Heart left ventricle (tissue), 16 donors: ENCODE results near the gene PPA1. TPM values are rescaled to one million over a fixed set of nuclear protein-coding genes. Genes with fewer than 3 reads are reported as not detected.

ENCODE experiments used
- ATAC-seq, 4 donors: fragments of 200-7000 bp; cut with Tn5 transposase; one replicate each; pipeline ENCODE4 v1.9.1; 2020 to 2022; ENCODE audit warnings: moderate library complexity in 4 of 4, mild to moderate bottlenecking in 3 of 4, moderate number of reproducible peaks in 1 of 4
- DNase-seq, 5 donors: peaks; one replicate each; pipeline ENCODE4 v3.0.0-alpha.2; 2020
- H3K27ac ChIP-seq, 12 donors: fragments of 200-600 bp; sonication (generic) in 4 of 12; one replicate each; pipeline versions ENCODE4 v1.5.0 to v1.8.0; 2016 to 2022; ENCODE audit warnings: mild to moderate bottlenecking in 2 of 12
- H3K27me3 ChIP-seq, 9 donors: fragments of 200-600 bp; sonication (generic) in 2 of 9; one replicate each; pipeline versions ENCODE4 v1.5.1 to v1.8.0; 2016 to 2022; ENCODE audit warnings: mild to moderate bottlenecking in 3 of 9
- H3K36me3 ChIP-seq, 9 donors: fragments of 200-600 bp; sonication (generic) in 2 of 9; one replicate each; pipeline versions ENCODE4 v1.5.0 to v1.8.0; 2018 to 2022; ENCODE audit warnings: mild to moderate bottlenecking in 2 of 9
- H3K4me1 ChIP-seq, 12 donors: fragments of 200-600 bp; sonication (generic) in 4 of 12; one replicate each; pipeline versions ENCODE4 v1.5.0 to v1.8.0; 2016 to 2022; ENCODE audit warnings: mild to moderate bottlenecking in 3 of 12
- H3K4me3 ChIP-seq, 12 donors: fragments of 200-600 bp; sonication (generic) in 4 of 12; one replicate each; pipeline versions ENCODE4 v1.5.0 to v1.8.0; 2017 to 2022; ENCODE audit warnings: mild to moderate bottlenecking in 9 of 12, moderate library complexity in 4 of 12
- H3K9me3 ChIP-seq, 12 donors: fragments of 200-600 bp; sonication (generic) in 4 of 12; one replicate each; pipeline versions ENCODE4 v1.5.0 to v1.8.0; 2016 to 2022; ENCODE audit warnings: mild to moderate bottlenecking in 1 of 12
- POLR2A ChIP-seq, 2 donors: fragments of 450-650 bp; IDR thresholded peaks; one replicate each; pipeline ENCODE4 v1.6.1; 2017; ENCODE audit warnings: antibody characterized with exemption in 2 of 2, mild to moderate bottlenecking in 2 of 2, moderate library complexity in 2 of 2
- WGBS, 4 donors: extraction: QIAGEN DNeasy Blood & Tissue Kit in 2 of 4; methylation state at CpG; one replicate each; pipeline versions ENCODE4 v1.1.5 to v1.1.7; 2013 to 2018; 5-methylcytosine and 5-hydroxymethylcytosine counted together
- intact Hi-C, 10 donors: fragments of 100-400 bp; cut with DNase I; formaldehyde crosslinking; loops; one replicate each; pipeline versions ENCODE4 v1.11.1 to v1.14.2; 2022
- polyA plus RNA-seq, 2 donors: library from polyadenylated mRNA; stranded (reverse); fragments of 200-250 nt; gene quantifications; one replicate each; pipeline ENCODE4 v1.2.3, GENCODE V29; 2013
- total RNA-seq, 9 donors: library from RNA; depleted of rRNA in 2 of 9; stranded (reverse); fragments of >200 nt in 2 of 9; fragmentation: NEBNext Ultra II Directional in 3 of 9; extraction: Animal tissue kit (Norgen Biotek cat#: 25700) in 3 of 9; gene quantifications; one replicate each; pipeline versions ENCODE4 v1.1.0 to v1.2.4, GENCODE V29; 2016 to 2023
- TF ChIP-seq, protein P1 (sequence below), 12 donors: fragments of 200-600 bp; sonication (generic) in 4 of 12; IDR thresholded peaks; one replicate each; pipeline versions ENCODE4 v1.5.0 to v1.8.0; 2018 to 2022; ENCODE audit warnings: antibody characterized with exemption in 12 of 12, mild to moderate bottlenecking in 5 of 12
- donor health status: ischemic (EF 13 %, LVEDD 7.1; RV severe dilation, severe dysfunction).
- donor health status: healthy with polysubstance abuse.
- donor health status: DM: no; HTN: yes; CAD: no.
- donor health status: DM: no; HTN: no; CAD: no.
- donor health status: ischemic (EF 25% LVEDD 6.9; RV normal size, moderate dysfunction).
- donor health status: ischemic (EF 25% LVEDD 5.7; RV mildly dilated, moderate dysfunction).
- donor health status: healthy.
- donor health status: DM: yes; HTN: yes; CAD: no.
- donor health status: ischemic (EF 35%, LVEDD 5.7; RV mildly dilated, moderate dysfunction).
- donor health status: nonischemic (EF 11% LVEDD 7.7; RV severe dilation, severe dysfunction).
- donor health status: DM: yes; HTN: yes; CAD: no.
- donor health status: PGD.
- donor health status: ischemic (EF 29% LVEDD 5.4; RV normal size, mild dysfunction).
- donor health status: nonischemic (EF 23%, LVEDD 6.1; RV moderate dilation, normal function).

The PPA1 gene
- total and polyA plus RNA-seq, 11 donors: 61.1 to 151 (median 84.1) TPM

DNA sequence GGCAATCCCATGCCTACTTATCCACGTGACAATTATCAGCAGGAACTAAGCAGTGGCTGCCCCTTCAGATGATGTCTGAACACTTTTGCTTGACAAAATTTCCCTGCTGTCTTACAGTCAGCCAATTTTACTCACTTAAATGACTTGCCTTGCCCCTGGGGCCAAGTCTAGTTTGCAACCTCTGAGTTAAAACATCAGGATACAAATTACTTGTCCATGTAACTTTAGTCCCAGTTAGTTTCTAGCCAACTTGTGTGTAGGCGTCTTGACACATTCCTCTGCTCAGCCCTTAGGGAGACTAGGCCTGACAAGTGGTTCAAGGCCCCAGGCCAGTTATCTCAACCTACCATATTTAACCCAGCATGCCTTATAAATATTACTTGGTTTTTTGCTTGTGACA lies 75.1 kb downstream of the PPA1 start:
- peaks cover 3 to 89% (median 84%) of the 10 kb centered on the region in 9 donors for H3K36me3 ChIP-seq
- no peak overlapping the region for H3K27ac ChIP-seq
- TF ChIP-seq, protein P1, sequence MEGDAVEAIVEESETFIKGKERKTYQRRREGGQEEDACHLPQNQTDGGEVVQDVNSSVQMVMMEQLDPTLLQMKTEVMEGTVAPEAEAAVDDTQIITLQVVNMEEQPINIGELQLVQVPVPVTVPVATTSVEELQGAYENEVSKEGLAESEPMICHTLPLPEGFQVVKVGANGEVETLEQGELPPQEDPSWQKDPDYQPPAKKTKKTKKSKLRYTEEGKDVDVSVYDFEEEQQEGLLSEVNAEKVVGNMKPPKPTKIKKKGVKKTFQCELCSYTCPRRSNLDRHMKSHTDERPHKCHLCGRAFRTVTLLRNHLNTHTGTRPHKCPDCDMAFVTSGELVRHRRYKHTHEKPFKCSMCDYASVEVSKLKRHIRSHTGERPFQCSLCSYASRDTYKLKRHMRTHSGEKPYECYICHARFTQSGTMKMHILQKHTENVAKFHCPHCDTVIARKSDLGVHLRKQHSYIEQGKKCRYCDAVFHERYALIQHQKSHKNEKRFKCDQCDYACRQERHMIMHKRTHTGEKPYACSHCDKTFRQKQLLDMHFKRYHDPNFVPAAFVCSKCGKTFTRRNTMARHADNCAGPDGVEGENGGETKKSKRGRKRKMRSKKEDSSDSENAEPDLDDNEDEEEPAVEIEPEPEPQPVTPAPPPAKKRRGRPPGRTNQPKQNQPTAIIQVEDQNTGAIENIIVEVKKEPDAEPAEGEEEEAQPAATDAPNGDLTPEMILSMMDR (IDR thresholded peaks at IDR 0.05): no peak
- no peak for TF ChIP-seq POLR2A (IDR thresholded peaks at IDR 0.05)
- intact Hi-C loops: no loop called here
- no peak overlapping the region for H3K4me3 ChIP-seq
- 40 to 53% (median 49%) methylated on average over 2 of the region's 2 CpGs for WGBS, 4 donors
- ATAC-seq: peak in 3 of 4 donors; percentile 52 to 74 (median 68)
- H3K9me3 ChIP-seq: no peaks in the 10 kb centered on the region
- DNase-seq: no peak
- H3K4me1 ChIP-seq: peaks cover 0 to 32% (median 16%) of the 10 kb centered on the region in 12 donors
- H3K27me3 ChIP-seq: no peaks in the 10 kb centered on the region

DNA sequence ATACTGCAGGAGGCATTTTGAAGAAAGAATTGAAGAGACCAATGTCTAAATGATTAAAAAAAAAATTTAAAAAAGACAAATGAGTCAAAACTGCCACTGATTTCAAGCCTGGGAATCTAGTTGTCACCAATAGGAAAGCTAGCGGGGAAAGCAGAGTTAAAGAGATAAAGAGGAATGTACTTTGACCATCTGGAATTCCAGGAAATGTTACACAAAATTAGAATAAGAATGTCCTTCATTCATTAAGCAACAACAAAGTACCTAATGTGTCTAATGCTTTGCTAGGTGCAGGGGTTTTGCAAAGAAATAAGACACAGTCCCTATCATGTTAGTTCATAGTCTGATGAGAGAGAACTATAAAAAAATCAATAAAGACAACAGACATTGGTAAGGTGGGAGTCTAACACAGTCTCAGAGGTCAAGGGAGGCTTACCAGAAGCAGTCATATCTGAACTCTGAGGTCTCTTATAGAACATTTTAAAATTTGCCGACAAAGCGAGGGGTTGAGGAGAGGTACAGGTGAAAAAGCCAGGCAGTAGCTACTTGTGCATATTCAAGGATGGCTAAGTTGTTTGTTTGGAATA lies 77.9 kb downstream of the PPA1 start:
- TF ChIP-seq, protein P1 (IDR thresholded peaks at IDR 0.05): no peak
- no peak for TF ChIP-seq POLR2A (IDR thresholded peaks at IDR 0.05)
- H3K9me3 ChIP-seq: no peaks in the 10 kb centered on the region
- WGBS, 4 donors: 62 to 82% (median 70%) methylated on average over 3 of the region's 3 CpGs
- ATAC-seq (no peak), DNase-seq (no peak)
- intact Hi-C loops: no loop called here
- H3K36me3 ChIP-seq: peaks cover 3 to 100% (median 97%) of the 10 kb centered on the region in 9 donors
- H3K27me3 ChIP-seq: no peaks in the 10 kb centered on the region
- H3K27ac ChIP-seq: no peak overlapping the region
- H3K4me3 ChIP-seq: no peak overlapping the region
- peaks cover 0 to 14% (median 1%) of the 10 kb centered on the region in 12 donors for H3K4me1 ChIP-seq

Other genes with a start within 250 kb of the PPA1 start
- 10 to 100 TPM; 11.8 to 21.3 (median 14.8) TPM for gene MACROH2A2, start 180.6 kb downstream of the PPA1 start, total RNA-seq
- gene MACROH2A2, start 180.6 kb downstream of the PPA1 start, polyA plus RNA-seq: 10 to 100 TPM; 12.0 to 13.3 TPM
- 10 to 100 TPM; 12.9 to 23.8 (median 15.5) TPM for gene AIFM2, start 100.6 kb downstream of the PPA1 start, total RNA-seq
- 10 to 100 TPM; 21.6 to 31.8 TPM for gene AIFM2, start 100.6 kb downstream of the PPA1 start, polyA plus RNA-seq
- gene TYSND1, start 86.7 kb downstream of the PPA1 start, total RNA-seq: 1 to 10 TPM; 3.9 to 9.6 (median 5.4) TPM
- 1 to 10 TPM; 2.5 to 4.3 TPM for gene TYSND1, start 86.7 kb downstream of the PPA1 start, polyA plus RNA-seq
- 100 to 1,000 TPM in 2 of 9 donors, 10 to 100 TPM in 7; 47.6 to 117 (median 88.6) TPM for gene SAR1A, start 62.9 kb downstream of the PPA1 start, total RNA-seq
- 10 to 100 TPM; 28.7 to 67.8 TPM for gene SAR1A, start 62.9 kb downstream of the PPA1 start, polyA plus RNA-seq
- gene NPFFR1, start 50.6 kb upstream of the PPA1 start, total RNA-seq: under 1 TPM in 1 of 9 donors, not detected in 8; 0.52 TPM
- not detected for gene NPFFR1, start 50.6 kb upstream of the PPA1 start, polyA plus RNA-seq
- gene LRRC20, start 149.2 kb upstream of the PPA1 start, total RNA-seq: 10 to 100 TPM; 32.7 to 92.2 (median 60.2) TPM
- gene LRRC20, start 149.2 kb upstream of the PPA1 start, polyA plus RNA-seq: 10 to 100 TPM; 24.8 to 28.4 TPM
- gene EIF4EBP2, start 170.7 kb upstream of the PPA1 start, total RNA-seq: 100 to 1,000 TPM in 1 of 9 donors, 10 to 100 TPM in 8; 78.3 to 150 (median 89.7) TPM
- 10 to 100 TPM; 20.6 to 41.8 TPM for gene EIF4EBP2, start 170.7 kb upstream of the PPA1 start, polyA plus RNA-seq
- under 1 TPM in 2 of 9 donors, not detected in 7; 0.22 to 0.37 TPM for gene NODAL, start 208.3 kb upstream of the PPA1 start, total RNA-seq
- gene NODAL, start 208.3 kb upstream of the PPA1 start, polyA plus RNA-seq: not detected
- 10 to 100 TPM in 1 of 9 donors, 1 to 10 TPM in 8; 3.2 to 12.3 (median 6.7) TPM for gene PALD1, start 245.3 kb upstream of the PPA1 start, total RNA-seq
- 1 to 10 TPM; 2.7 to 4.7 TPM for gene PALD1, start 245.3 kb upstream of the PPA1 start, polyA plus RNA-seq